MM.1S (cell line): ENCODE results near the gene EPHB1.
"Not testable (repeated sequence)": the region's sequence is repeated elsewhere in the genome, so short reads cannot be mapped to it uniquely, and the experiment has no call there.

Experiments
- DNase-seq: peaks from one replicate; pipeline ENCODE4 v3.0.0-alpha.2; 2015
- H2AFZ ChIP-seq: fragments of 300-600 bp; sonication (generic); 2 replicates; pipeline ENCODE4 v1.6.0; 2016; ENCODE audit warnings: antibody characterized with exemption, low read length
- H3F3A ChIP-seq: fragments of 300-600 bp; sonication (generic); 2 replicates; pipeline ENCODE4 v1.6.1; 2016; ENCODE audit warnings: mild to moderate bottlenecking, antibody characterized with exemption, low read length, moderate library complexity, mixed read lengths; ENCODE audit not compliant: insufficient read depth
- H3K27ac ChIP-seq: fragments of 300-600 bp; sonication (generic); 2 replicates; pipeline ENCODE4 v1.5.1; 2016; ENCODE audit warnings: mild to moderate bottlenecking, low read length
- H3K27me3 ChIP-seq: fragments of 300-600 bp; sonication (generic); replicated peaks from 2 replicates; pipeline ENCODE4 v1.6.0; 2016; ENCODE audit warnings: low read length; ENCODE audit not compliant: insufficient read depth
- H3K36me3 ChIP-seq: fragments of 300-600 bp; sonication (generic); replicated peaks from 2 replicates; pipeline ENCODE4 v1.6.1; 2016; ENCODE audit warnings: mild to moderate bottlenecking, low read length, mixed read lengths; ENCODE audit not compliant: insufficient read depth
- H3K4me1 ChIP-seq: fragments of 300-600 bp; sonication (generic); 2 replicates; pipeline ENCODE4 v1.6.1; 2016; ENCODE audit warnings: low read length, mixed read lengths
- H3K4me2 ChIP-seq: fragments of 300-600 bp; sonication (generic); 2 replicates; pipeline ENCODE4 v1.6.0; 2016; ENCODE audit warnings: low read depth, low read length
- H3K4me3 ChIP-seq: fragments of 300-600 bp; sonication (generic); 2 replicates; pipeline ENCODE4 v1.5.1; 2016; ENCODE audit warnings: low read length, mixed read lengths
- H3K79me2 ChIP-seq: fragments of 300-600 bp; sonication (generic); 2 replicates; pipeline ENCODE4 v1.6.1; 2016; ENCODE audit warnings: mixed run types, low read length, mixed read lengths
- H3K9ac ChIP-seq: fragments of 300-600 bp; sonication (generic); 2 replicates; pipeline ENCODE4 v1.6.1; 2016; ENCODE audit warnings: low read length, mixed read lengths
- H3K9me2 ChIP-seq: fragments of 300-600 bp; sonication (generic); replicated peaks from 2 replicates; pipeline ENCODE4 v1.6.1; 2016; ENCODE audit warnings: mild to moderate bottlenecking, low read length, mixed read lengths; ENCODE audit not compliant: insufficient read depth
- H3K9me3 ChIP-seq: fragments of 300-600 bp; sonication (generic); replicated peaks from 2 replicates; pipeline ENCODE4 v1.6.1; 2016; ENCODE audit warnings: mild to moderate bottlenecking, low read length, mixed read lengths; ENCODE audit not compliant: insufficient read depth
- H4K20me1 ChIP-seq: fragments of 300-600 bp; sonication (generic); 2 replicates; pipeline ENCODE4 v1.6.1; 2016; ENCODE audit warnings: mild to moderate bottlenecking, low read length, moderate library complexity, mixed read lengths; ENCODE audit not compliant: insufficient read depth
- EZH2 ChIP-seq: fragments of 300-600 bp; sonication (generic); optimal IDR thresholded peaks from 2 replicates; pipeline ENCODE3; 2017; ENCODE audit warnings: low read depth, mild to moderate bottlenecking, antibody characterized with exemption, low read length, mixed read lengths
- EZH2phosphoT487 ChIP-seq: fragments of 300-600 bp; sonication (generic); IDR thresholded peaks from 2 replicates; pipeline ENCODE4 v1.6.1; 2018; ENCODE audit warnings: antibody characterized with exemption, low read length
- TF ChIP-seq, protein P1 (sequence below): fragments of 300-600 bp; sonication (generic); IDR thresholded peaks from 2 replicates; pipeline ENCODE4 v1.5.1; 2016; ENCODE audit warnings: antibody characterized with exemption, low read length, mixed read lengths

The EPHB1 gene

GRCh38 chr3:134971306-134971705 is 176.2 kb downstream of the EPHB1 start:
- no peaks in the 10 kb centered on the region for H4K20me1 ChIP-seq

GRCh38 chr3:134971907-134972306 is 176.8 kb downstream of the EPHB1 start:
- not testable (repeated sequence) for H3K9me2 ChIP-seq, H3K27me3 ChIP-seq, H3K79me2 ChIP-seq, H3K4me3 ChIP-seq, H3K27ac ChIP-seq, DNase-seq, H3K9ac ChIP-seq, H3K4me1 ChIP-seq, H3K9me3 ChIP-seq, H4K20me1 ChIP-seq, H3K4me2 ChIP-seq, H3F3A ChIP-seq, H3K36me3 ChIP-seq, H2AFZ ChIP-seq

More at GRCh38 chr3:134971306-134971705, 176.2 kb downstream of the EPHB1 start:
- no peaks in the 10 kb centered on the region for H3K9me3 ChIP-seq
- H2AFZ ChIP-seq = no peak overlapping the region
- H3K27me3 ChIP-seq = no peaks in the 10 kb centered on the region
- no peak overlapping the region for H3K9ac ChIP-seq
- DNase-seq = no peak
- no peak overlapping the region for H3K4me3 ChIP-seq
- no peaks in the 10 kb centered on the region for H3F3A ChIP-seq
- H3K36me3 ChIP-seq = no peaks in the 10 kb centered on the region
- no peak overlapping the region for H3K4me2 ChIP-seq
- TF ChIP-seq EZH2phosphoT487 (no peak), EZH2 (no peak)
- TF ChIP-seq, protein P1, sequence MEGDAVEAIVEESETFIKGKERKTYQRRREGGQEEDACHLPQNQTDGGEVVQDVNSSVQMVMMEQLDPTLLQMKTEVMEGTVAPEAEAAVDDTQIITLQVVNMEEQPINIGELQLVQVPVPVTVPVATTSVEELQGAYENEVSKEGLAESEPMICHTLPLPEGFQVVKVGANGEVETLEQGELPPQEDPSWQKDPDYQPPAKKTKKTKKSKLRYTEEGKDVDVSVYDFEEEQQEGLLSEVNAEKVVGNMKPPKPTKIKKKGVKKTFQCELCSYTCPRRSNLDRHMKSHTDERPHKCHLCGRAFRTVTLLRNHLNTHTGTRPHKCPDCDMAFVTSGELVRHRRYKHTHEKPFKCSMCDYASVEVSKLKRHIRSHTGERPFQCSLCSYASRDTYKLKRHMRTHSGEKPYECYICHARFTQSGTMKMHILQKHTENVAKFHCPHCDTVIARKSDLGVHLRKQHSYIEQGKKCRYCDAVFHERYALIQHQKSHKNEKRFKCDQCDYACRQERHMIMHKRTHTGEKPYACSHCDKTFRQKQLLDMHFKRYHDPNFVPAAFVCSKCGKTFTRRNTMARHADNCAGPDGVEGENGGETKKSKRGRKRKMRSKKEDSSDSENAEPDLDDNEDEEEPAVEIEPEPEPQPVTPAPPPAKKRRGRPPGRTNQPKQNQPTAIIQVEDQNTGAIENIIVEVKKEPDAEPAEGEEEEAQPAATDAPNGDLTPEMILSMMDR = no peak
- H3K9me2 ChIP-seq = no peaks in the 10 kb centered on the region
- H3K79me2 ChIP-seq = no peaks in the 10 kb centered on the region
- H3K27ac ChIP-seq = no peak overlapping the region
- H3K4me1 ChIP-seq = no peaks in the 10 kb centered on the region

DNA sequence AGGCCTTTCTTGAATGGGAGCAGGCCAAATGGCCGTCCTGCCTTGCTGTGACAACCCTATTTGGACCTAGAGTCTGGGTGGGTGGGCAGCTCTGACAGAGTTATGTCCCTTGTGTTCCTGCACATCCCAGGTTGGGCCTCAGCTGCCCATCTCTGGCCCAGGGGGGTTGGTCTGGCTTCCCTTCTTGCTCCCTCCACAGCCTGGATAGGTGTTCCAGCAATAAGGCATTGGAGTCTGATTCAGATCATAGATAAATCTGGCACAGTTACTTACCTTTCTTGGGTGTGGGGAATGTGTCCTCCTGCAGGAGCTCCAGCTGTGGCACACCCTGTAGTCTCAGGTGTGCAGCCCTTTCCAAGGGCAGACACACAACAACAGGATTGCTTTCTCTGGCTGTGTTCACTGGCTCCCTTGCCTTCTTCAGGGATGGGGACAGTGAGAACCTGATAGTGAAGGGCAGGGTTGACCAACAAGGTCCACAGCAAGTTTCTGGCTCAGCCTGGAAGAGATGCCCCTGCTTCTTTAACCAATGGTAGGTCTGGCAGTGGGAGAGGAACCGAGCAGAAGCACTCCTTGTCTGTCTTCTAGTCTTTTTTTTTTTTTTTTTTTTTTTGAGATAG is 177.9 kb downstream of the EPHB1 start:
- Histone ChIP-seq H3K4me3 (no peak overlapping the region), H2AFZ (no peak overlapping the region), H4K20me1 (no peaks in the 10 kb centered on the region), H3K4me1 (no peaks in the 10 kb centered on the region), H3K36me3 (no peaks in the 10 kb centered on the region), H3K9ac (no peak overlapping the region), H3K79me2 (no peaks in the 10 kb centered on the region), H3K27ac (no peak overlapping the region), H3K27me3 (no peaks in the 10 kb centered on the region), H3K9me2 (no peaks in the 10 kb centered on the region), H3K9me3 (no peaks in the 10 kb centered on the region), H3K4me2 (no peak overlapping the region), H3F3A (no peaks in the 10 kb centered on the region)
- DNase-seq = no peak
- TF ChIP-seq EZH2phosphoT487 = no peak
- TF ChIP-seq EZH2 = no peak
- TF ChIP-seq, protein P1 = no peak

DNA sequence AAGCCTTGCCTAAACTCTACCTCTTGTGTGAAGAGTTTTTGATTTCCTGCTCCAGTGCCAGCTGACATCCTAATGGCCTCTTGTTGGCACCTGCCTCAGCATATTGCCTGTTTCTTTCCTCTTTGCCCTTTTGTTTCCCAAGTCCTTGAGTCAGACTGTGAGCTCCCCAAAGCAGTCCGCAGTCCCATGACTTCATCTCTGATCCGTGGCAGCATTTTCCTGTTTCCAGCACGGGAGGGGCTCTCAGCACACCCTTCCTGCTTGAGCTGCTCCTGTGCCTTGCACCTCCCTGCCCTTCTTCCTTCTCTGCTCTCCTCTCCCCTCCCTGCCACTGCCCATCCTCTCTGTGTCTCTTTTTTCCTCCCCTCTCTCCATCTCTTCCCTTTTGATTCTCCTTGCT is 179.6 kb downstream of the EPHB1 start:
- H3K27me3 ChIP-seq = no peaks in the 10 kb centered on the region
- no peaks in the 10 kb centered on the region for H3F3A ChIP-seq
- H3K36me3 ChIP-seq = no peaks in the 10 kb centered on the region
- no peak for DNase-seq
- no peak overlapping the region for H3K27ac ChIP-seq
- H2AFZ ChIP-seq = no peak overlapping the region
- no peaks in the 10 kb centered on the region for H4K20me1 ChIP-seq
- no peak for TF ChIP-seq EZH2phosphoT487
- TF ChIP-seq, protein P1 = no peak
- TF ChIP-seq EZH2 = no peak
- no peak overlapping the region for H3K9ac ChIP-seq
- no peak overlapping the region for H3K4me3 ChIP-seq
- H3K4me1 ChIP-seq = no peaks in the 10 kb centered on the region
- H3K9me3 ChIP-seq = no peaks in the 10 kb centered on the region
- H3K9me2 ChIP-seq = no peaks in the 10 kb centered on the region
- no peaks in the 10 kb centered on the region for H3K79me2 ChIP-seq
- H3K4me2 ChIP-seq = no peak overlapping the region
